Measurements from ENCODE around the gene OTX1.

The OTX1 gene

GRCh38 chr2:63060472-63060991, 9.9 kb downstream of the OTX1 start:
- no peaks in the 10 kb centered on the region for H3K36me3 ChIP-seq
- no peak for DNase-seq
- no peaks in the 10 kb centered on the region for H3K9me3 ChIP-seq
- TF ChIP-seq CTCF (IDR thresholded peaks at IDR 0.05; ENCODE audit: low read depth, low read length), result no peak
- no peaks in the 10 kb centered on the region for H3K4me1 ChIP-seq
- H3K27me3 ChIP-seq, result peaks cover 67% of the 10 kb centered on the region
- H3K4me3 ChIP-seq (ENCODE audit: low read depth, low read length), result no peak overlapping the region

GRCh38 chr2:63064197-63064596, 13.6 kb downstream of the OTX1 start:
- Histone ChIP-seq H3K27me3 (peaks cover 45% of the 10 kb centered on the region), H3K4me1 (no peaks in the 10 kb centered on the region), H3K36me3 (no peaks in the 10 kb centered on the region), H3K9me3 (no peaks in the 10 kb centered on the region), H3K4me3 (ENCODE audit: low read depth, low read length) (no peak overlapping the region)
- TF ChIP-seq CTCF (IDR thresholded peaks at IDR 0.05; ENCODE audit: low read depth, low read length), result no peak
- no peak for DNase-seq

- Histone ChIP-seq H3K36me3 (no peaks in the 10 kb centered on the region), H3K9me3 (no peaks in the 10 kb centered on the region), H3K4me1 (no peaks in the 10 kb centered on the region), H3K4me3 (ENCODE audit: low read depth, low read length) (no peak overlapping the region), H3K27me3 (peaks cover 40% of the 10 kb centered on the region)
- no peak for TF ChIP-seq CTCF (IDR thresholded peaks at IDR 0.05; ENCODE audit: low read depth, low read length)
- no peak for DNase-seq
Measured at GRCh38 chr2:63064661-63065060, 14.0 kb downstream of the OTX1 start.

GRCh38 chr2:63066265-63066664, 15.6 kb downstream of the OTX1 start:
- peaks cover 30% of the 10 kb centered on the region for H3K27me3 ChIP-seq
- no peaks in the 10 kb centered on the region for H3K4me1 ChIP-seq
- DNase-seq, result no peak
- H3K36me3 ChIP-seq, result no peaks in the 10 kb centered on the region
- no peak overlapping the region for H3K4me3 ChIP-seq (ENCODE audit: low read depth, low read length)
- no peak for TF ChIP-seq CTCF (IDR thresholded peaks at IDR 0.05; ENCODE audit: low read depth, low read length)
- H3K9me3 ChIP-seq, result no peaks in the 10 kb centered on the region

- no peak for DNase-seq
- Histone ChIP-seq H3K4me3 (ENCODE audit: low read depth, low read length) (no peak overlapping the region), H3K9me3 (no peaks in the 10 kb centered on the region), H3K36me3 (no peaks in the 10 kb centered on the region), H3K27me3 (peaks cover 24% of the 10 kb centered on the region), H3K4me1 (no peaks in the 10 kb centered on the region)
- TF ChIP-seq CTCF (IDR thresholded peaks at IDR 0.05; ENCODE audit: low read depth, low read length), result no peak
Measured at GRCh38 chr2:63066838-63067237, 16.2 kb downstream of the OTX1 start.

GRCh38 chr2:63071664-63072063, 21.0 kb downstream of the OTX1 start:
- Histone ChIP-seq H3K36me3 (no peaks in the 10 kb centered on the region), H3K4me3 (ENCODE audit: low read depth, low read length) (no peak overlapping the region), H3K27me3 (peaks cover 3% of the 10 kb centered on the region), H3K4me1 (no peaks in the 10 kb centered on the region), H3K9me3 (no peaks in the 10 kb centered on the region)
- TF ChIP-seq CTCF (IDR thresholded peaks at IDR 0.05; ENCODE audit: low read depth, low read length), result no peak
- no peak for DNase-seq
